IPS DF 4.7 (cell line): Measurements from ENCODE around the gene ZNF620.
"Not testable (repeated sequence)": the region's sequence is repeated elsewhere in the genome, so short reads cannot be mapped to it uniquely, and the experiment has no call there.

Source experiments
- DNase-seq: peaks from one replicate; pipeline ENCODE4 v3.0.0-alpha.2; 2013; ENCODE audit warnings: low spot score; ENCODE audit errors: extremely low read depth

The ZNF620 gene

DNA sequence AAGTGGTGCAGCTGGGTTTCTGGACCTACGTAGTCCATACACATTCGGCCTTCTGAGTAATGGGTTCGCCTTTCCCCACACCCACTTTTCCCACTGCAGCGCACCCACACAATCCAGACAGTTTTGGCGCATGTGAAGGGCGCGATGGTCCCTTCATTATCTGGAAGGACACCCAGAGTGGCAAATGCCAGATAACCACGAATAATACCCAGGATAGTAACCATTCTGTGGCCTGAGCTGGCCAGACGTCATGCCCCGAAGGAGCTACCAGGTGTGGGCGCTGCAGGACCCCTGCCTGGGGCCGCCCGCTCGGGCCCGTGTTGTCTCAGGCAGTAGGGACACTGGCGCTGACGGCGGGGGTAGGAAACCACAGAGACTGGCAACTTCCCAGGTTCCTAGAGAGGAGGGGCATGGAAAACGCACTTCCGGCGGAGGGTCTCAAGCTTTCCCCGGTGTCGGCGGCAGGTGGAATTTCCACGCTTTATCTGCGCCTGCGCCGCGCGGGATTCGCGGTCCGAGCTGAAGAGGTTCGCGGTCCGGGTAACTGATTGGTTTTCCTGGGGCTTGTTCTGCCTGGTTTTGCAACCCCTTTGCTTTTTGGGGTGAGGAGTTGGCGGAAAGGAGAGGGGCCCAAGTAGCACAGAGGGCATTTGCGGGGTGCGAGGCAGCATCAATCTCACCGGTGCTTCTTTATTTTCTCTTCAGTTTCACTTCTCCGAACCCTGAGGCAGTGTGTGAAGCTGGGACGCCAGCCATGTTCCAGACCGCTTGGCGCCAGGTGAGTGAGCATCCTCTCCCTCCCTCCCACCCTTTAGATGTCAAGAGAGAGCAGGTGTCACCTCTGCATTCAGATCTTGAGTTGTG is at the start of gene ZNF620:
Gene ZNF620, plus strand, starts transcription at position 441 of the 864 bp plus-strand sequence. Its CDS starts 314 bp downstream, at position 755.
- DNase-seq = peak; percentile 78

DNA sequence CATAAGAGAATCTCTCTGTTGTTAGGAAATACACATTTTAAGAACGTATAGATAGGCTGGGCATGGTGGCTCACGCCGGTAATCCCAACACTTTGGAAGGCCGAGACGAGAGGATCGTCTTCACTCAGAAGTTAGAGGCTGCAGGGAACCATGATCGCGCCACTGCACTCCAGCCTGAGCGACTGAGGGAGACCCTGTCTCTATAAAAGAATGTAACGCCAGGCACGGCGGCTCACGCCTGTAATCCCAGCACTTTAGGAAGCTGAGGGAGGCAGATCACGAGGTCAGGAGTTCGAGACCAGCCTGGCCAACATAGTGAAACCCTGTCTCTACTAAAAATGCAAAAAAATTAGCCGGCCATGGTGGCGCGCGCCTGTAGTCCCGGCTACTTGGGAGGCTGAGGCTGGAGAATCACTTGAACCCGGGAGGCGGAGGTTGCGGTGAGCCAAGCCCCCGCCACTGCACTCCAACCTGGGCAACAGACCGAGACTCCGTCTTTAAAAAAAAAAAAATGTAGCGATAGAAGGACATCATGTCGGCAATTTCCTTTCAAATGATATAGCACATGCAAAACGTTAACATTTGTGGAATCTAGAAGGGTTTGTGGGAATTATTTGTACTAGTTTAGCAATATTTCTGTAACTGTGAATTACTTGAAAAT is 49.4 kb upstream of the ZNF620 start:
- DNase-seq = no peak

DNA sequence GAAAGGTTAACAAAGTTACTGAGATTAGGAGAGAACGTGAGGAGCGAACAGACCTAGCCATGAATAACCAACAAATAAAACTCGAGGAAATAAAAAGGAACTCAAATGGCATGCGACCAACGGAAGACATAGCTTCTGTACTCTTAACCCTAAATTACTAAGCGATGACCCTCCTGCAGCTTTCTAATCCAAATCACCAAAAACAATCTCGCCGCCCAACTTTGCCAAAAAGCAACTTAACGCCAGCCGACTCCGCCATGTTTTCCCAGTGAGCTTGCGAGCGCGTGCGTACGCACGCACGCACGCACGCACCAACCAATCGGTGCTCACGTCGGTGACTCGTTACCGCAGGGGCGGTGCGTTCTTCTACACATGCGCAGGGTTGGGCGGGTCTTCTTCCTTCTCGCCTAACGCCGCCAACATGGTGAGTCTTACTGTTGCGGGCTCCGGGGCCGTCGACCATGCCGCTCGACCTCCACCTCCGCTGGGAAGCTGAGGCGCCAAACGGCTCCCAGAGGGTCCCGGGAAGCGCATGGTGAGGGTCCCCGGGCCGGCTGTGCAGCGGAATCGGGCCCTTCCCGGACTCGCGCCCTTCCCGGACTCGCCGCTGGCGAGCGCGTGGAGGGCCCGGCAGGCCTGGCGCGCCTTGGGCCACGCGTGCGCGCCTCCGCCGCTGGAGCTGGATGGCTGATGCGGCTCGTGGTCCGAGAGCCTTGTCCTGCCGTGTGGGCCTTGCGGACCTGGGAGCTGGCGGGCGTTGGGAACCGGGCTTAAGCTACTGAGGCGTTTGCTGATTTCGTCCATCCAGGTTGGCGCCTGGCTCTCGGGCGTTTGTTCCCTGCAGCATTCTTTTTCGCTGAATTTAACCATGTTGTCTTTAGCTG is 48.7 kb upstream of the ZNF620 start, which contains the start of gene RPL14:
Gene RPL14, plus strand, starts transcription at position 400 of the 884 bp plus-strand sequence. Its CDS starts 133 bp downstream, at position 533.
- DNase-seq = peak; percentile 64

DNA sequence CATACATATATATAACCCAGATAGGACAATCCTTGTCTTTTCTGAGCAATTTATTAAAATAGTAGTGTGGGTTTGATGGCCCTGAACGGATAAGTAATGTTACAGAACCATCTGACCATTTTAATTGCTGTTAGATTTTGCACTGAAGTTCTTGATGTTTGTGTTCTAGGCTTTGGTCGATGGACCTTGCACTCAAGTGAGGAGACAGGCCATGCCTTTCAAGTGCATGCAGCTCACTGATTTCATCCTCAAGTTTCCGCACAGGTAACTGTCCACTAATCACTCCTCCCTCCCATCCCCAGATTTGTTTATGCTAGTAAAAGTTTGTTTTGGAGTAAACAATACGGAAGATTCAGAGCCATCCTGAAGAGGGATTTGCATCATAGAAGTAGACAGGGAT is 47.4 kb upstream of the ZNF620 start:
- DNase-seq = no peak

DNA sequence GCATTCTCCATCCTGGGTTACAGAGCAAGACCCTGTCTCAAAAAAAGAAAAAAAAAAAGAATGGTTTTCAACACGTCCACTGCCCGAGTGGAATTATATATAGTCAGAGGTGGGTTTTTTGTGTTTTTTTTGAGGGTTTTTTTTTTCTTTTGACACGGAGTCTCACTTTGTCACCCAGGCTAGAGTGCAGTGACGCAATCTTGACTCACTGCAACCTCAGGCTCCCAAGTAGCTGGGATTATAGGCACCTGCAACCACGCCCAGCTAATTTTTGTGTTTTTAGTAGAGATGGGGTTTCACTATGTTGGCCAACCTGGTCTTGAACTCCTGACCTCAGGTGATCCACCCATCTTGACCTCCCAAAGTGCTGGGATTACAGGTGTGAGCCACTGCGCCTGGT is 45.4 kb upstream of the ZNF620 start:
- DNase-seq = not testable (repeated sequence)

DNA sequence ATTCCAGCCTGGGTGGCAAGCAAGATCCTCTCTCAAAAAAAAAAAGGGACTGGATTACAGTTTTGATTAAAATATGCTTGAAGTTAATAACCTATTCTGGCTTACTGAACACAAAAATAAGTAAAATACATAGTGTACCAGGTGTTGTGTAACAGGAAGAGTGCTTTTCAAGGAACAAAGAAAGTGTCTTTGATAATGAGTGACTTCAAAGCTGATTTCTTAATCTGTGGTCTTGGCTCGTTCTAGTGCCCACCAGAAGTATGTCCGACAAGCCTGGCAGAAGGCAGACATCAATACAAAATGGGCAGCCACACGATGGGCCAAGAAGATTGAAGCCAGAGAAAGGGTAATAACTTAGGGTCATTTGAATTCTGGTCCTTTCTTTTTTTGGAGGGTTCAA is 44.7 kb upstream of the ZNF620 start:
- DNase-seq = no peak

DNA sequence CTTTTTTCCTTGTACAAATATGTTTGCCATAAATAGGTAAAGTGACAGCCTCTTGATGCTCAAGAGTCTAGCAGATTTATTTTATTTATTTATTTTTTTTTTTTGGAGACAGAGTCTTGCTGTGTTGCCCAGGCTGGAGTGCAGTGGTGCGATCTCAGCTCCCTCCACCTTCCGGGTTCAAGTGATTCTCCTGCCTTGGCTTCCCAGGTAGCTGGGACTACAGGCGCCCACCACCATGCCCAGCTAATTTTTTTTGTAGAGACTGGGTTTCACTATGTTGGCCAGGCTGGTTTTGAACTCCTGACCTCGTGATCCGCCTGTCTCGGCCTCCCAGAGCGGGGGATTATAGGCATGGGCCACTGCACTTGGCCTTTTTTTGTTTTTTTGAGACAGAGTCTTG is 43.0 kb upstream of the ZNF620 start:
- not testable (repeated sequence) for DNase-seq

DNA sequence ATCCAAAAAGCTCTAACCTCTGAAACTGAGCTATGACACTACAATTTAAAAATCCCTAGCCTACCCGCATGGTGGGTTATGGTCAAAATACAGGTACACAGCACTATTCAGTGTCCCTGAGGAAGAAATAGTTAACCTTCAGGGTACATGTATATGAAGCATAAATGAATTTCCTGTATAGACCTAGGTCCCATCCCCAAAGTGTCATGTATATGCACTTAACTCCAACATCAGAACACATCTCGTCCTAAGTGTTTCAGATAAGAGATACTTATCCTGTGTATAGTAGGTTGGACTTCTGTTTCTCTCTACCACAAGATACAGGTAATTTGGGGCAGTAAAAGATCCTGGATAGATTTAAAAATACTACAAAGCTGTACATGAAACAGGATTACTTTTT is 42.3 kb upstream of the ZNF620 start:
- no peak for DNase-seq

DNA sequence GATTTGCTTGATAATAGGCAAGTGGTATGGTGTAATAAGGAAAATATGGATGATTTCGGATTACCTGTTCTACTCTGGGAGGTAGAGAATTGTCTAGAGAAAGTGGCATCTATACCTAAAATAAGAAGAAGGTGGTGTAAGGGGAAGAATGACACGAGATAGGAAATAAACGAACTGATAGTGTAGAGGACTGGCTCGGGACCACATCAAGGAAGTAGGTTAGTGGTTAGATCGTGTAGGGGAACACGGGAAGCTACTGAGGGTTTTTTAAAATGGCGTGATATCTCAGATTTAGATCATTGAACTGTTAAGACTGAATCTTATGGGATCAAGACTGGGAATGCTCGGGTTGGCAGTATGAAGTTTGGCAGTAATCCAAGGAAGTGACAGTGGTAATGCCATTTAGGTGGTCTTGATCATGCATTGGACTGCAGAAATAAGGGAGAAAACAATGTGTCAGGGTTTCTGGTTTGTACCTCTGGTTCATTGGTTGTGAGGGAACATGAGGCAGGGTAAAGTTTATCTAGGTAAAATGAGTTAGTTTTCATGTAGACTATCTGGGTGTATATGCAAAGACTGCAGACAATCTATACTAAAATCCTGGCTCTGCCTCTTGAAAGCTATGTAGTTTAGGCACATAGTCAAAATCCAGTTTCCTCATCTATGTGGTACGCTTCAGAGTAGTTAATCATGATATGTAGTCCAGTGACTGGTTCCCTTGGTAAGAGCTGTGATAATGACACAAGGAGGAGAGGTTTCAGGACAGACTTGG is 41.3 kb upstream of the ZNF620 start:
- no peak for DNase-seq

DNA sequence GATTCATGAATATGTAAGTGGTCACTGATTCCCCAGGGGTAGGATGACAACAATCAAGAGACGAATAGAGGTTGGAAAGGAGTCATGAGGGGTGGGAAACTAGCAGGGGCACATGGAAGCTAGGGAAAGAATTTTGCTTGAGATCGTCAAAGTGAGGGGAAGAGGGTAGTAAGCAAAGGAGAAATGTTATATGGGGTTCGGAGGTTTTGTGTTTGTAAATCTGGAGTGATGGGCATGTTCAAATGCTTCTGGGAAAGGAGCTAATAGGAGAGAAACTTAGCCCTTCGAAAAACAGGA is 40.8 kb upstream of the ZNF620 start:
- DNase-seq = no peak

DNA sequence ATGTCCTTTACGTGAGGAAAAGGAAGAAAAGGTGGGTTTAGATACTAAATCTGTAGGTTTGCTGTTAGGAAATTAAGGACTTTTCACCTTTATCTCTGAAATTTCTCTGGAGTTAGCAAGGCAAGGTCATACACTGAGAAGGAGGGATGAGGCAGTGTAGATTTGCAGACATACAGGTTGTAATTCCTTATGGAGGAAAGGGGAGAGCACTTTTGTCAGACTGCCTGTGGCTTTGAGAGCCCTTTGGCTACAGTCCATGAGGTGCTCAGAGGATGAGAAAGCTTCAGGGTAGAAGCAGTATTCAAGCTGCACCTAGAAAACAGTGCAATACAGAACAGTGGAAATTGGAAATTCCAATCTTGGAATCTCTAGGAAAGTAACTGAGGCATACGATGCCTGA is 40.4 kb upstream of the ZNF620 start:
- DNase-seq = no peak

DNA sequence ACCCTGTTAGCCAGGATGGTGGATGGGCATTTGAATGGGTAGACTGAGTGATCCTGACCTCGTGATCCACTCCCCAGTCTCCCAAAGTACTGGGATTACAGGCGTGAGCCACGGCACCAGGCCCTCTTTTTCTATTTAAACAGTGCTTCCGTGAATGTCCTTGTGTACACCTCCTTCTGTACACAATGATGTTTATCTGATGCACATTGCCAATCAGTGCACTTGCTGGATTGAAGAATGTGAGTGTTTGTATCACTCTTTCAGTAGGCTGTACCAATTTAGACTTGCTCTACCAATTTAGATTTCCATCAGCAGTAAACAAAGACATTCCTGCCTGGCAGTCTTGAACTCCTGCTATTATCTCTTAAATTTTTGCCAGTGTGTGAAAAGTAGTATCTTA is 37.8 kb upstream of the ZNF620 start:
- no peak for DNase-seq

DNA sequence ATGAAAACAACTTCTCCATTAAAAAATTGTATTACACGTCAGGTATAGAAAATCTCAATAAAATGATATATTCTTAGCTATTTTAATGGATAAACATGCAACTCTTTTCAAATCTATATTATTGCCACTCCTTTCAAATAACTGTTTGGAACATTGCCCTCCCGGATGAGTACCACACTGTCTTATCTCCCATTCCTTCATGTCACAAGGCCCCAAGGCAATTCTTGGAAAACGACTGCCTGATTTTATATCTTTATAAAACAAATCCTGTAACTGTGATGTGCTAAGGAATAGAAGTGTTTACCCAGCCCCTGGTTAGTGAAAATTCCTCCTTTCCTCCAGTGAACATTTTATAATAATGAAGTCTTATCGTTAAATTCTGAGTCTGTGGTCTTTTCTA is 35.1 kb upstream of the ZNF620 start:
- no peak for DNase-seq

DNA sequence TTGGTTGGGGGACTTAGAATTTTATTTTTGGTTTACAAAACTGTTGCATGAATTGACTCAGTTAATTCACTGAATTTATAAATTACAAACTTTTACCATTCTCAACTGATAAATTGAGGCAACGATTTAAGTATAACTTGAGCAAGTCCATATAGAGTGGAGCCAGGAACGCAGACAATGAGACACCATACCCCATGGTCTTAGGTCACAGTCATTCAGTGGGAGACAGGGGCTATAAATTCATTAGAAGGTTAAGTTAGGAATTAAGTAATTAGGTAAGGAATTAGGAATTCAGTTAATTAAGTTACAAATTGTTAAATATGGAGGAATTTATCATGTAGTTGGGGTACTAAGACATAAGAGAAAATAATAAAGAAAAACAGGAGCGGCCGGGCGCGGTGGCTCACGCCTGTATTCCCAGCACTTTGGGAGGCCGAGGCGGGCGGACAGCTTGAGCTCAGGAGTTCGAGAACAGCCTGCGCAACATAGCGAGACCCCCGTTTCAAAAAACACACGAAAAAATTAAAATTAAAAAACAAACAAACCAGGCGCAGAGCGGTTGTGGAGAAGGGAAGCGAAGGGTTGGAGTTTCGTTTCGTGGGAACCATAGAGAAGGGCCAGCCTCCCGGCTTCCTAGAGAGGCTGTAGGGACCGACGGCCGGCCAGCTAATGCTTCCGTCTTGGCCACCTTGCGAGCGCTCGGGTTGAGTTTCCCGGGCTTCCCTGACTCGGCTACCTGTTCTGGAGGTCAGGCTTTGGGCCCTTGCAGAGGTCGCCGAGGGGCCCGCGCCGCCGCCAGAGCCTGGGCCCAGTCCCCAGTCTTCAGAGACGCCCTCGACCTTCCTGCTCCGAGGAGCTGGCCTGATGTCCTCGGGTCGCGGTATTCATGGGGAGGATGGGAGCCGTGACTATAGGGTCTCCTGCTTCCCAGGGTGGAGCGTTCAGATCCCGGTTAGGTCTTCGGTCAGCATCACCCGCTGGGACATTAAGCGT is 29.1 kb upstream of the ZNF620 start, which contains the start of gene ZNF619:
Gene ZNF619, plus strand, starts transcription at position 645 of the 993 bp plus-strand sequence. CDS start 858 bp downstream, outside the sequence.
- DNase-seq = no peak

DNA sequence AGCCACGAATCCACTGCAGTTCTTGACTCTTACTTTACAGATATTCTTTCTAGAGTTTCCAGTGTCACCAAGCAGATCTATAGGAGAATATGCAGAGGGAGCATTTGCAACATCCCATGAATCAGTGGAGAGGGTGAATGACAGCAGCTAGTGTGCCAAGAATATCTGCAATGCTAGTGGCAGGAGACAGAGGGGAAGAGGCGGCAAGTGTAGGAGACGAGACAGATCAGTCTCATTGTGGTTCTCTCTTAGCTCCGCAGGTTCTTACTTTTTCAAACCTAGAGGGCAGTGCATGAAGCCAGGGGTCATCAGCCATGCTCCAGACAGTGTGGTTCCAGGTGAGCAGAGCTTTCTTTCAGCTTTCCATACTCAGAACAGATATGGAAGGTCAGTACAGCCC is 28.2 kb upstream of the ZNF620 start:
- DNase-seq = no peak

DNA sequence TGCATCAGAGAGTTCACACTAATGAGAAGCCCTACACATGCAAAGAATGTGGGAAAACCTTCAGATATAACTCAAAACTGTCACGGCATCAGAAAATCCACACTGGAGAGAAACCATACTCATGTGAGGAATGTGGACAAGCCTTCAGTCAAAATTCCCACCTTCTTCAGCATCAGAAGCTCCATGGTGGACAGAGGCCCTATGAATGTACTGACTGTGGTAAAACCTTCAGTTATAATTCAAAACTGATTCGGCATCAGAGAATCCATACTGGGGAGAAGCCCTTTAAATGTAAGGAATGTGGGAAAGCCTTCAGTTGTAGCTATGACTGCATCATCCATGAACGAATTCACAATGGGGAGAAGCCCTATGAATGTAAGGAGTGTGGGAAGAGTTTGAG is 18.7 kb upstream of the ZNF620 start:
- DNase-seq = no peak

DNA sequence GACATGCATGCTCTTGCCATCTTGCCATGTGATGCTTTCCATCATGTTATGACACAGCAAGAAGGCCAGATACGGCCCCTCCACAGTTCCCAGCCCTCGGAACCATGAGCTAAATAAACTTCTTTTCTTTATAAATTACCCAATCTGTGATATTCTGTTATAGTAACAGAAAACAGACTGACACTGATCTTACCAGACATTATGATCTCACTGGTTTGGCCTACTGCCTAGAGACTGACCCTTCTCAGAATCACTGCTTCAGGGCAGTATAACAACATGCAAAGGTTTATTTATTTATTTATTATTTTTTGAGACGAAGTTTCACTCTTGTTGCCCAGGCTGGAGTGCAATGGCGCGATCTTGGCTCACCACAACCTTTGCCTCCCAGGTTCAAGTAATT is 14.9 kb upstream of the ZNF620 start:
- no peak for DNase-seq

DNA sequence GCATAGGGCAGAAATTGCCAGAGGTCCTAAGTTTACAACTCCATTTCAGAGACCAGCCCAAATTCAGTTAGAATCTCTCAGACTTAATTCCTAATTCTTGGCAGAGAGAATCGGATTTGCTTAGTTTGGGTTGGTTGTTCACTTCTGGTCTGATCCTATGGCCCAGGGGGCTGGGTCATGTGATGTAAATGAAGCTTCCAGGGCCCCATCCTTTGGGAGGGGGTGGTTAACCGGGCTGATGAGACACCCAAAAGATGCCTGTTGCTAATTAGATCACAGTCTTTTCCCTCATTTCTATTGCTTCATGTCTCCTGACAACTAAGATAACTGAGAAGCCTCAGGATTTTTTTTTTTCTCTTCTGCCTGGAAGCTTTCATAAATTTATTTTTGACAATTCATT is 11.1 kb upstream of the ZNF620 start:
- no peak for DNase-seq

DNA sequence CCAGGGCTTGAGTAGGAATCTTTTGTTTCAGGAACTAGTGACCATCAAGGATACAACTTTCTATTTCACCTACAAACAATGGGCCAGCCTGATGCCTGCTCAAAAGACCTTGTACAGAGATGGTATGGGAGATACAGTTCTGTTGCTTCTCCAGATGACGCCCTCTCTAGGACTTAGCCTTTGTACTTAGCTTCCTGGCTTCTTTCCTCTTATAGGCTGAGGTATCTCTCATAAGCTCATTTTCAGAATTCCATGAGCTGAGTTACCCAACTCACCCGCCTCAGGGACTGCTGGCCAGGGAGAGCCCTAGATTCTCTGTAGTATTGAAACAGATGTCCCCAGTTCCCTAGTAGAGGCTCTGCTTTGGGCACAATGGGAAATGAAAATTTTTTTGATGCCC is 8.6 kb upstream of the ZNF620 start:
- no peak for DNase-seq

DNA sequence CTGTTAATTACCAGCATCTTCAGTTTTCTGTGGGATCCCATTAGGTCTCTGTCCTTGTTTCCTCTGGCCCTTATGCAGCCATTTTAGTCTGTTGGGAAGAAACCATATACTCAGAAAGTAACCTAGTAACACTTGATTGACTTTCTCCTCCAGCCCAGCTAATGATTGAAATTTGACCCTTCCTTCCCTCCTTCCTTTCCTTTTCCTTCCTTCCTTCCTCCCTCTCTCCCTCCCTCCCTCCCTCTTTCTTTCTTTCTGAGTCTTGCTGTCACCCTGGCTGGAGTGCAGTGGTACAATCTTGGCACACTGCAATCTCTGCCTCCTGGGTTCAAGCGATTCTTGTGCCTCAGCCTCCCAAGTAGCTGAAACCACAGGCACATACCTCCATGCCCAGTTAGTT is 5.9 kb upstream of the ZNF620 start:
- DNase-seq = no peak
